ENCODE measurements around the gene TNFAIP8L3.

- TF ChIP-seq, protein P1, sequence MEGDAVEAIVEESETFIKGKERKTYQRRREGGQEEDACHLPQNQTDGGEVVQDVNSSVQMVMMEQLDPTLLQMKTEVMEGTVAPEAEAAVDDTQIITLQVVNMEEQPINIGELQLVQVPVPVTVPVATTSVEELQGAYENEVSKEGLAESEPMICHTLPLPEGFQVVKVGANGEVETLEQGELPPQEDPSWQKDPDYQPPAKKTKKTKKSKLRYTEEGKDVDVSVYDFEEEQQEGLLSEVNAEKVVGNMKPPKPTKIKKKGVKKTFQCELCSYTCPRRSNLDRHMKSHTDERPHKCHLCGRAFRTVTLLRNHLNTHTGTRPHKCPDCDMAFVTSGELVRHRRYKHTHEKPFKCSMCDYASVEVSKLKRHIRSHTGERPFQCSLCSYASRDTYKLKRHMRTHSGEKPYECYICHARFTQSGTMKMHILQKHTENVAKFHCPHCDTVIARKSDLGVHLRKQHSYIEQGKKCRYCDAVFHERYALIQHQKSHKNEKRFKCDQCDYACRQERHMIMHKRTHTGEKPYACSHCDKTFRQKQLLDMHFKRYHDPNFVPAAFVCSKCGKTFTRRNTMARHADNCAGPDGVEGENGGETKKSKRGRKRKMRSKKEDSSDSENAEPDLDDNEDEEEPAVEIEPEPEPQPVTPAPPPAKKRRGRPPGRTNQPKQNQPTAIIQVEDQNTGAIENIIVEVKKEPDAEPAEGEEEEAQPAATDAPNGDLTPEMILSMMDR (IDR thresholded peaks at IDR 0.05), result no peak
- TF ChIP-seq POLR2A (IDR thresholded peaks at IDR 0.05), result no peak
Observed at GRCh38 chr15:51098331-51098619, 3.6 kb upstream of the TNFAIP8L3 start.
